ENCODE results near the gene ABRAXAS1.
A peak's percentile ranks its signal among the peaks of the same experiment; 100 is the strongest.

ABRAXAS1 gene

GRCh38 chr4:83456184-83456501, 28.8 kb downstream of the ABRAXAS1 start:
- Histone ChIP-seq H3K27me3 (replicated peaks; ENCODE audit: control insufficient read depth, insufficient read depth, low read length) (no peaks in the 10 kb centered on the region), H3K36me3 (ENCODE audit: control insufficient read depth, insufficient read depth, low read length) (no peaks in the 10 kb centered on the region; the same call in none of the 2 replicates), H3K4me3 (replicated peaks; ENCODE audit: low read depth, low read length) (peak overlapping the region; percentile 84)
- TF ChIP-seq, protein P1, sequence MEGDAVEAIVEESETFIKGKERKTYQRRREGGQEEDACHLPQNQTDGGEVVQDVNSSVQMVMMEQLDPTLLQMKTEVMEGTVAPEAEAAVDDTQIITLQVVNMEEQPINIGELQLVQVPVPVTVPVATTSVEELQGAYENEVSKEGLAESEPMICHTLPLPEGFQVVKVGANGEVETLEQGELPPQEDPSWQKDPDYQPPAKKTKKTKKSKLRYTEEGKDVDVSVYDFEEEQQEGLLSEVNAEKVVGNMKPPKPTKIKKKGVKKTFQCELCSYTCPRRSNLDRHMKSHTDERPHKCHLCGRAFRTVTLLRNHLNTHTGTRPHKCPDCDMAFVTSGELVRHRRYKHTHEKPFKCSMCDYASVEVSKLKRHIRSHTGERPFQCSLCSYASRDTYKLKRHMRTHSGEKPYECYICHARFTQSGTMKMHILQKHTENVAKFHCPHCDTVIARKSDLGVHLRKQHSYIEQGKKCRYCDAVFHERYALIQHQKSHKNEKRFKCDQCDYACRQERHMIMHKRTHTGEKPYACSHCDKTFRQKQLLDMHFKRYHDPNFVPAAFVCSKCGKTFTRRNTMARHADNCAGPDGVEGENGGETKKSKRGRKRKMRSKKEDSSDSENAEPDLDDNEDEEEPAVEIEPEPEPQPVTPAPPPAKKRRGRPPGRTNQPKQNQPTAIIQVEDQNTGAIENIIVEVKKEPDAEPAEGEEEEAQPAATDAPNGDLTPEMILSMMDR (IDR thresholded peaks at IDR 0.05; ENCODE audit: insufficient read depth, low read length, poor library complexity, severe bottlenecking), result no peak
- no peak for DNase-seq (ENCODE audit: extremely low read depth, insufficient read length)

DNA sequence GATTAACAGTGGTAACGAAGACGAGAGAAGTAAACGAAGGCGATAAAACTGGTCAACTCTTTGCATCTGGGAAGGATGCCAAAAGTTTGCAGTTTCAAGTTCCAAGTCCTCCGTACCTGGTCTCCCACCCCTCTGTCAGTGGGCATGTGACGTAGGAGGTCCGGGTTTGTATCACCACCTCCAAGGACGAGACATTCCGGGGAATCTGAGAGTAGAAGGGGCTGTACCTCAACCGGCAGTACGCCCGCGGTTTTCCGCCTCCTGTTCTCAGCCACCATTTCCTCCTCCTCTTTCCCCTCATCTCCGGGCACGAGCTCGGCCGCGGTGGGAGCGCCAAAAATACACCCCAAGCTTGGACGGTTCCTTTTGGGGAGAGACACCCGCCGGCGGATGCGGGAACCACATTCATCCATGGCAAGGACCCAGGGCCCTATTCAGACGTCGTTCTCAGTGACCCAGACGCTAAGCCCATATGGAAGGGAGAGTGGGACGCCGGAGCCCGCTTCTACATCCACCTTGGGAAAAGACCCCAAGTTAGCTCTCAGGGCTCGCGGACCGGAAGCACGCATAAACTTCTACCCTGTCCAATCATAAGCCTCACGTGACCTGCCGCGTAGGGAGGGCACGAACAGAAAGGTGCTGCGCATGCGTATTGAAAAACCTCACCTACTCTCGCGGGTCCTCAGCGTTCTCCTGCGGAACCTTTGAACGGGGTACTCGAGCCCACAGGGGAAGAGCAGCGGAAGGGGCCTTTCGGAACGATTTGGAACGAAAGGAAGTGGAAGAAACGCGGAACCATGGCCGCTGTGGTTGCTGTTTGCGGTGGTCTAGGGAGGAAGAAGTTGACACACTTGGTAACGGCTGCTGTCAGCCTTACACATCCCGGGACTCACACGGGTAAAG, 29.4 kb downstream of the ABRAXAS1 start, which contains the start of the genes HELQ and MRPS18C:
Gene HELQ (minus strand): TSS at position 543 of the 903 bp plus-strand sequence. CDS start 130 bp downstream, at position 413.
Gene MRPS18C (plus strand): TSS at position 778 of the 903 bp plus-strand sequence. CDS start 20 bp downstream, at position 798.
- Histone ChIP-seq H3K4me3 (replicated peaks; ENCODE audit: low read depth, low read length) (peak within 1 kb of the TSS; percentile 84), H3K27me3 (replicated peaks; ENCODE audit: control insufficient read depth, insufficient read depth, low read length) (no peaks in the 10 kb centered on the region), H3K36me3 (ENCODE audit: control insufficient read depth, insufficient read depth, low read length) (no peaks in the 10 kb centered on the region; the same call in none of the 2 replicates)
- TF ChIP-seq, protein P1 (IDR thresholded peaks at IDR 0.05; ENCODE audit: insufficient read depth, low read length, poor library complexity, severe bottlenecking), result peak; percentile 9
- peak; percentile 91 for DNase-seq (ENCODE audit: extremely low read depth, insufficient read length)

GRCh38 chr4:83454686-83455085, 30.2 kb downstream of the ABRAXAS1 start:
- peak overlapping the region; percentile 84 for H3K4me3 ChIP-seq (replicated peaks; ENCODE audit: low read depth, low read length)
- no peaks in the 10 kb centered on the region; the same call in none of the 2 replicates for H3K36me3 ChIP-seq (ENCODE audit: control insufficient read depth, insufficient read depth, low read length)
- H3K27me3 ChIP-seq (replicated peaks; ENCODE audit: control insufficient read depth, insufficient read depth, low read length), result no peaks in the 10 kb centered on the region
- TF ChIP-seq, protein P1 (IDR thresholded peaks at IDR 0.05; ENCODE audit: insufficient read depth, low read length, poor library complexity, severe bottlenecking), result no peak
- DNase-seq (ENCODE audit: extremely low read depth, insufficient read length), result no peak

DNA sequence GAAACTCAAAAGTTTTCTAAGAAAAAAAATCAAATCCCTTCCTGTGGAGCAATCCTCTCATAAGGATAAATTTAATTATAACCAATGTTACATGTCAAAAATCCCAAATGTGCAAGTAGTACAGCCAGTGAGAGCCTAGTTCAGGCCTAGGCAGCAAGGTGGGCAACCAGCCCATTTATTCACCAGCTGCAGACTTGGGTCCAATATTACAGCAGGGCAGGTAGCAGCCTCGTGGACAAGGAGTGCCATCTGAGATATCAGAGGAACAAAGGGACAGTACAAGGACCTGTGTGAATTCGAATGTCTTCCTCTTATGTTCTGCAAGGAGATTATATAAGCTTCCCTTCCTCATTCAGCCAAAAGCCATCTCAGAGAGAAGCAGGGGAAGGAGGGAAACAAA, 35.9 kb downstream of the ABRAXAS1 start:
- H3K27me3 ChIP-seq (replicated peaks; ENCODE audit: control insufficient read depth, insufficient read depth, low read length), result no peaks in the 10 kb centered on the region
- DNase-seq (ENCODE audit: extremely low read depth, insufficient read length), result no peak
- no peak overlapping the region for H3K4me3 ChIP-seq (replicated peaks; ENCODE audit: low read depth, low read length)
- TF ChIP-seq, protein P1 (IDR thresholded peaks at IDR 0.05; ENCODE audit: insufficient read depth, low read length, poor library complexity, severe bottlenecking), result no peak
- no peaks in the 10 kb centered on the region; the same call in none of the 2 replicates for H3K36me3 ChIP-seq (ENCODE audit: control insufficient read depth, insufficient read depth, low read length)

- Histone ChIP-seq H3K4me3 (replicated peaks; ENCODE audit: low read depth, low read length) (no peak overlapping the region), H3K36me3 (ENCODE audit: control insufficient read depth, insufficient read depth, low read length) (peaks cover 2% of the 10 kb centered on the region), H3K27me3 (replicated peaks; ENCODE audit: control insufficient read depth, insufficient read depth, low read length) (no peaks in the 10 kb centered on the region)
- TF ChIP-seq, protein P1 (IDR thresholded peaks at IDR 0.05; ENCODE audit: insufficient read depth, low read length, poor library complexity, severe bottlenecking), result no peak
- peak; percentile 13 for DNase-seq (ENCODE audit: extremely low read depth, insufficient read length)
Measured at GRCh38 chr4:83440899-83441298, 44.0 kb downstream of the ABRAXAS1 start.
